B cell (primary cell): ENCODE measurements around the gene CREB5. TPM values are rescaled to one million over a fixed set of nuclear protein-coding genes. Genes with fewer than 3 reads are reported as not detected.

Experiments
- ATAC-seq: fragments of 200-7000 bp; cut with Tn5 transposase; one replicate; pipeline ENCODE4 v1.10.0; 2021; ENCODE audit warnings: low read depth, mild to moderate bottlenecking, moderate number of reproducible peaks, moderate library complexity
- CTCF ChIA-PET: fragments of 350-600 bp; sonication (Branson Sonifier 250); formaldehyde crosslinking; loops from one replicate; lab custom pipeline; 2021; ENCODE audit warnings: antibody characterized with exemption, inconsistent platforms; lab: Charles Lee
- POLR2A ChIA-PET: fragments of 350-600 bp; sonication (Branson Sonifier 250); formaldehyde crosslinking; loops from one replicate; lab custom pipeline; 2021; ENCODE audit warnings: antibody characterized with exemption; lab: Charles Lee
- DNase-seq: peaks from one replicate; pipeline ENCODE4 v3.0.0; 2013
- H2AFZ ChIP-seq: 2 replicates; pipeline ENCODE4 v1.6.1; 2012; ENCODE audit warnings: mild to moderate bottlenecking, low read depth, low read length; ENCODE audit not compliant: insufficient read depth, poor library complexity, severe bottlenecking
- H3K27ac ChIP-seq, 2 donors: 1 replicate in 1 of 2; 2 replicates in 1 of 2; pipeline ENCODE4 v1.5.1; 2012 to 2013; ENCODE audit warnings: low read length in 2 of 2, mild to moderate bottlenecking in 2 of 2, moderate library complexity in 1 of 2
- H3K27me3 ChIP-seq, 4 experiments: fragments of 200-600 bp in 1 of 4; sonication (generic) in 1 of 4; replicated peaks in 1 of 4; 1 replicate in 2 of 4; 2 replicates in 2 of 4; pipeline versions ENCODE4 v1.6.1 to v1.7.0; 2013 to 2016; ENCODE audit warnings: low read length in 3 of 4, mild to moderate bottlenecking in 2 of 4, mixed read lengths in 1 of 4, moderate library complexity in 1 of 4; ENCODE audit not compliant: insufficient read depth in 4 of 4, control insufficient read depth in 3 of 4; ENCODE audit errors: control extremely low read depth in 1 of 4
- H3K36me3 ChIP-seq, 2 experiments: replicated peaks in 1 of 2; 1 replicate in 1 of 2; 2 replicates in 1 of 2; pipeline versions ENCODE4 v1.6.1 to v1.7.1; 2013; ENCODE audit warnings: low read length in 1 of 2; ENCODE audit not compliant: insufficient read depth in 2 of 2, control insufficient read depth in 1 of 2; ENCODE audit errors: control extremely low read depth in 1 of 2, extremely low read depth in 1 of 2
- H3K4me1 ChIP-seq, 2 donors: fragments of 200-600 bp in 1 of 2; sonication (generic) in 1 of 2; 1 replicate in 1 of 2; 2 replicates in 1 of 2; pipeline versions ENCODE4 v1.5.1 to v1.6.1; 2013 to 2017; ENCODE audit warnings: low read length in 2 of 2; ENCODE audit not compliant: control insufficient read depth in 2 of 2, insufficient read depth in 2 of 2
- H3K4me2 ChIP-seq: replicated peaks from 2 replicates; pipeline ENCODE3; 2012; ENCODE audit warnings: mild to moderate bottlenecking, low read depth, low read length; ENCODE audit not compliant: poor library complexity, severe bottlenecking
- H3K4me3 ChIP-seq, 5 experiments: fragments of 200-600 bp in 1 of 5; sonication (generic) in 1 of 5; 1 replicate in 3 of 5; 2 replicates in 2 of 5; pipeline versions ENCODE4 v1.5.1 to v1.7.0; 2011 to 2016; ENCODE audit warnings: low read length in 4 of 5, mild to moderate bottlenecking in 4 of 5, low read depth in 2 of 5, control low read depth in 1 of 5, moderate library complexity in 1 of 5; ENCODE audit not compliant: insufficient read depth in 1 of 5; ENCODE audit errors: control extremely low read depth in 1 of 5, extremely low read depth in 1 of 5
- H3K79me2 ChIP-seq: fragments of 200-600 bp; sonication (generic); one replicate; pipeline ENCODE4 v1.6.0; 2016; ENCODE audit warnings: low read length; ENCODE audit not compliant: control insufficient read depth, insufficient read depth
- H3K9ac ChIP-seq: fragments of 200-600 bp; sonication (generic); 2 replicates; pipeline ENCODE4 v1.6.1; 2017; ENCODE audit warnings: mild to moderate bottlenecking, low read length, moderate library complexity
- H3K9me3 ChIP-seq, 3 donors: one replicate each; pipeline versions ENCODE4 v1.6.1 to v1.7.1; 2013; ENCODE audit warnings: low read length in 2 of 3; ENCODE audit not compliant: control insufficient read depth in 2 of 3, insufficient read depth in 1 of 3; ENCODE audit errors: control extremely low read depth in 1 of 3
- H4K20me1 ChIP-seq: 2 replicates; pipeline ENCODE4 v1.6.0; 2012; ENCODE audit warnings: mild to moderate bottlenecking, low read length; ENCODE audit not compliant: insufficient read depth, control insufficient read depth, poor library complexity, severe bottlenecking
- H3K27ac Mint-ChIP-seq: one replicate; pipeline ENCODE4 v1.8.0; 2021; ENCODE audit warnings: mixed read lengths
- H3K27me3 Mint-ChIP-seq: one replicate; pipeline ENCODE4 v1.8.0; 2021; ENCODE audit warnings: mixed read lengths
- H3K4me1 Mint-ChIP-seq: one replicate; pipeline ENCODE4 v1.8.0; 2021; ENCODE audit warnings: mixed read lengths
- H3K4me3 Mint-ChIP-seq: one replicate; pipeline ENCODE4 v1.8.0; 2021; ENCODE audit warnings: mixed read lengths
- H3K9me3 Mint-ChIP-seq: one replicate; pipeline ENCODE4 v1.8.0; 2022; ENCODE audit warnings: mixed read lengths; ENCODE audit not compliant: insufficient read depth
- CTCF ChIP-seq: fragments of 200-600 bp; IDR thresholded peaks from one replicate; pipeline ENCODE4 v1.8.0; 2022; ENCODE audit warnings: antibody characterized with exemption, mild to moderate bottlenecking
- EZH2 ChIP-seq: IDR thresholded peaks from 2 replicates; pipeline ENCODE4 v1.6.1; 2012; ENCODE audit warnings: borderline replicate concordance, low read depth, mild to moderate bottlenecking, moderate library complexity, low read length; ENCODE audit not compliant: insufficient read depth, poor library complexity, severe bottlenecking
- WGBS: methylation state at CpG from one replicate; pipeline ENCODE4 v1.1.5; 2013; ENCODE audit warnings: missing lambda C conversion rate; ENCODE audit not compliant: insufficient coverage; 5-methylcytosine and 5-hydroxymethylcytosine counted together
- intact Hi-C: fragments of 100-400 bp; cut with micrococcal nuclease; formaldehyde crosslinking; loops from one replicate; pipeline ENCODE4 v1.10.0; 2022
- polyA plus RNA-seq: library from polyadenylated mRNA; depleted of rRNA; stranded (reverse); fragments of >200 nt; gene quantifications from 2 replicates; pipeline ENCODE4 v1.2.3, GENCODE V29; 2012
- total RNA-seq, 2 donors: library from RNA; stranded (reverse); fragments of 120-200 nt in 1 of 2; gene quantifications; 1 replicate in 1 of 2; 2 replicates in 1 of 2; pipeline versions ENCODE4 v1.2.3 to v1.2.4, GENCODE V29; 2013 to 2022

CREB5 gene
- total and polyA plus RNA-seq, 2 donors (not counting 1 experiment from before 2014, with no cell fraction given), result 0.05 to 0.95 TPM

GRCh38 chr7:28458732-28459131 lies 46.4 kb downstream of the CREB5 start:
- Histone ChIP-seq H3K79me2 (no peaks in the 10 kb centered on the region), H3K4me2 (no peak overlapping the region), H4K20me1 (no peaks in the 10 kb centered on the region), H3K27ac (no peak overlapping the region), H3K4me3 (no peak overlapping the region), H3K9me3 (no peaks in the 10 kb centered on the region), H3K4me1 (no peaks in the 10 kb centered on the region), H3K36me3 (no peaks in the 10 kb centered on the region), H2AFZ (no peak overlapping the region), H3K27me3 (peaks cover 0 to 2% (median 0%) of the 10 kb centered on the region in 4 experiments), H3K9ac (no peak overlapping the region)
- Mint-ChIP-seq H3K27me3 (peaks cover 17% of the 10 kb centered on the region), H3K4me3 (no peak overlapping the region), H3K9me3 (no peaks in the 10 kb centered on the region), H3K4me1 (no peaks in the 10 kb centered on the region), H3K27ac (no peak overlapping the region)
- POLR2A ChIA-PET, result no interaction called here
- TF ChIP-seq EZH2 (no peak), CTCF (no peak)
- no peak for ATAC-seq
- 90% methylated on average over 7 of the region's 8 CpGs for WGBS
- CTCF ChIA-PET, result no interaction called here
- intact Hi-C loops, result no loop called here
- DNase-seq, result no peak

GRCh38 chr7:28459306-28459705 lies 47.0 kb downstream of the CREB5 start:
- Histone ChIP-seq H3K9me3 (no peaks in the 10 kb centered on the region), H3K4me3 (no peak overlapping the region), H3K4me1 (no peaks in the 10 kb centered on the region), H3K79me2 (no peaks in the 10 kb centered on the region), H3K9ac (no peak overlapping the region), H2AFZ (no peak overlapping the region), H3K27me3 (peaks cover 0 to 3% (median 0%) of the 10 kb centered on the region in 4 experiments), H3K36me3 (no peaks in the 10 kb centered on the region), H3K4me2 (no peak overlapping the region), H3K27ac (no peak overlapping the region), H4K20me1 (no peaks in the 10 kb centered on the region)
- no peak overlapping the region for H3K27ac Mint-ChIP-seq
- H3K9me3 Mint-ChIP-seq, result no peaks in the 10 kb centered on the region
- H3K27me3 Mint-ChIP-seq, result peaks cover 17% of the 10 kb centered on the region
- TF ChIP-seq EZH2, result no peak
- TF ChIP-seq CTCF, result no peak
- no peak overlapping the region for H3K4me3 Mint-ChIP-seq
- no peaks in the 10 kb centered on the region for H3K4me1 Mint-ChIP-seq
- POLR2A ChIA-PET, result no interaction called here
- intact Hi-C loops, result no loop called here
- ATAC-seq, result no peak
- CTCF ChIA-PET, result no interaction called here
- 96% methylated on average over 3 of the region's 4 CpGs for WGBS
- no peak for DNase-seq
